GM23248 (cell line): ENCODE results near the gene HEBP2.

Experiments used
- EZH2 ChIP-seq: fragments of 200-600 bp; sonication (generic); IDR thresholded peaks from 2 replicates; pipeline ENCODE4 v1.6.1; 2018; ENCODE audit warnings: antibody characterized with exemption, mild to moderate bottlenecking; ENCODE audit not compliant: insufficient read depth, poor library complexity, severe bottlenecking
- EZH2phosphoT487 ChIP-seq: fragments of 200-600 bp; sonication (generic); IDR thresholded peaks from 2 replicates; pipeline ENCODE4 v1.6.1; 2018; ENCODE audit warnings: antibody characterized with exemption, moderate library complexity, mild to moderate bottlenecking, low read depth; ENCODE audit not compliant: insufficient read depth

GRCh38 chr6:138443979-138444378, 40.0 kb downstream of the HEBP2 start:
- TF ChIP-seq EZH2phosphoT487, result no peak
- no peak for TF ChIP-seq EZH2
